GM12801 (cell line): Measurements from ENCODE around the gene GRAMD4.

Experiments used
- CTCF ChIP-seq: IDR thresholded peaks from one replicate; pipeline ENCODE4 v1.5.1; 2011; ENCODE audit warnings: control low read depth; ENCODE audit not compliant: insufficient read length; ENCODE audit errors: extremely low read depth

The GRAMD4 gene

GRCh38 chr22:46693634-46694415, 73.6 kb downstream of the GRAMD4 start:
- no peak for TF ChIP-seq CTCF

GRCh38 chr22:46694416-46695170, 74.4 kb downstream of the GRAMD4 start:
- TF ChIP-seq CTCF = no peak

- TF ChIP-seq CTCF = no peak
Observed at GRCh38 chr22:46695346-46696228, 75.4 kb downstream of the GRAMD4 start.

GRCh38 chr22:46696229-46696518, 76.0 kb downstream of the GRAMD4 start:
- no peak for TF ChIP-seq CTCF

GRCh38 chr22:46696614-46697013, 76.4 kb downstream of the GRAMD4 start:
- no peak for TF ChIP-seq CTCF

- no peak for TF ChIP-seq CTCF
Observed at GRCh38 chr22:46697811-46698515, 77.8 kb downstream of the GRAMD4 start.
